GM20000 (cell line): ENCODE data around the gene GPX7.

Experiments
- DNase-seq: peaks from one replicate; pipeline ENCODE4 v3.0.0; 2012; ENCODE audit warnings: low spot score
- CTCF ChIP-seq: IDR thresholded peaks from 2 replicates; pipeline ENCODE4 v1.5.1; 2012; ENCODE audit warnings: mild to moderate bottlenecking, control low read depth; ENCODE audit errors: extremely low read depth, missing control alignments

The GPX7 gene

GRCh38 chr1:52599236-52599635 lies 2.9 kb upstream of the GPX7 start:
- TF ChIP-seq CTCF = no peak
- DNase-seq = no peak

- no peak for DNase-seq
- TF ChIP-seq CTCF = no peak
Observed at GRCh38 chr1:52600533-52601179, 1.5 kb upstream of the GPX7 start.

GRCh38 chr1:52601519-52601918 lies 652 bp upstream of the GPX7 start:
- TF ChIP-seq CTCF = no peak
- DNase-seq = peak; percentile 22

- TF ChIP-seq CTCF = no peak
- peak; percentile 55 for DNase-seq
Observed at GRCh38 chr1:52602856-52603600, 857 bp downstream of the GPX7 start.

- DNase-seq = peak; percentile 23
Observed at GRCh38 chr1:52603630-52604029, 1.5 kb downstream of the GPX7 start.

GRCh38 chr1:52604063-52604770 lies 2.0 kb downstream of the GPX7 start:
- no peak for TF ChIP-seq CTCF
- DNase-seq = peak; percentile 24

More at GRCh38 chr1:52603630-52604029, 1.5 kb downstream of the GPX7 start:
- no peak for TF ChIP-seq CTCF

GRCh38 chr1:52613636-52614373 lies 11.6 kb downstream of the GPX7 start:
- DNase-seq = no peak
- no peak for TF ChIP-seq CTCF
